HepG2 (cell line): ENCODE measurements around the gene IL1RL2. TPM values are rescaled to one million over a fixed set of nuclear protein-coding genes. Genes with fewer than 3 reads are reported as not detected.

Experiments used
- ATAC-seq: fragments of 200-7000 bp; cut with Tn5 transposase; 3 replicates; pipeline ENCODE4 v1.9.1; 2020; ENCODE audit warnings: mild to moderate bottlenecking, moderate library complexity
- BruUV-seq: library from RNA; stranded (reverse); fragments of 400-500 nt; replicated peaks from 2 replicates; lab custom pipeline; 2021; lab: Mats Ljungman, UMichigan
- CTCF ChIA-PET: fragments of 300-600 bp; formaldehyde crosslinking; extraction: SDS; loops from one replicate; lab custom pipeline; 2021; ENCODE audit warnings: low total read pairs, inconsistent platforms, low intra/inter-chr PET ratio; lab: Yijun Ruan, JAX
- POLR2A ChIA-PET: fragments of 350-600 bp; sonication (Branson Sonifier 250); formaldehyde crosslinking; loops from one replicate; lab custom pipeline; 2020; ENCODE audit warnings: antibody characterized with exemption, inconsistent platforms; lab: Yijun Ruan, JAX
- DNase-seq: peaks from one replicate; pipeline ENCODE4 v3.0.0-alpha.2; 2015; ENCODE audit warnings: low spot score
- FAIRE-seq: peaks from 3 replicates; lab custom pipeline; 2011; peaks lifted over from hg19 to GRCh38; lab: Jason Lieb, UNC
- H2AFZ ChIP-seq: one replicate; pipeline ENCODE4 v1.6.1; 2011; ENCODE audit warnings: low read length, inconsistent platforms
- H3K27ac ChIP-seq: fragments of 300-600 bp; 3 replicates; pipeline ENCODE4 v1.8.0; 2011; ENCODE audit warnings: mixed run types, mild to moderate bottlenecking, mixed read lengths, low read length, inconsistent platforms; ENCODE audit not compliant: insufficient read depth; ENCODE audit errors: extremely low read length
- H3K27me3 ChIP-seq, 2 experiments: fragments of 200-600 bp in 1 of 2; 2 replicates in 1 of 2; 3 replicates in 1 of 2; pipeline versions ENCODE4 v1.6.0 to v1.8.0; 2011; ENCODE audit warnings: low read length in 2 of 2, mild to moderate bottlenecking in 2 of 2, moderate library complexity in 2 of 2, inconsistent platforms in 1 of 2; ENCODE audit not compliant: insufficient read depth in 2 of 2, control insufficient read depth in 1 of 2
- H3K36me3 ChIP-seq, 2 experiments: fragments of 200-600 bp in 1 of 2; replicated peaks in 1 of 2; 2 replicates in 1 of 2; 3 replicates in 1 of 2; pipeline versions ENCODE4 v1.5.1 to v1.8.0; 2011; ENCODE audit warnings: low read length in 2 of 2, inconsistent platforms in 1 of 2; ENCODE audit not compliant: insufficient read depth in 2 of 2, control insufficient read depth in 1 of 2
- H3K4me1 ChIP-seq: 2 replicates; pipeline ENCODE4 v1.5.1; 2012; ENCODE audit warnings: low read length, inconsistent platforms; ENCODE audit not compliant: insufficient read depth
- H3K4me2 ChIP-seq: 2 replicates; pipeline ENCODE4 v1.6.0; 2011; ENCODE audit warnings: low read depth, low read length, inconsistent platforms
- H3K4me3 ChIP-seq, 3 experiments: fragments of 200-600 bp in 1 of 3; sonication (generic), shearing (Covaris generic) in 1 of 3; replicated peaks in 1 of 3; 2 replicates each; pipeline ENCODE4 v1.5.1; 2011 to 2016; ENCODE audit warnings: low read length in 3 of 3, inconsistent platforms in 2 of 3, low read depth in 2 of 3, mild to moderate bottlenecking in 2 of 3, control low read depth in 1 of 3, mixed read lengths in 1 of 3; ENCODE audit not compliant: insufficient read depth in 1 of 3
- H3K79me2 ChIP-seq: one replicate; pipeline ENCODE4 v1.6.1; 2011; ENCODE audit warnings: low read length, inconsistent platforms; ENCODE audit not compliant: insufficient read depth
- H3K9ac ChIP-seq: 2 replicates; pipeline ENCODE4 v1.6.0; 2011; ENCODE audit warnings: mild to moderate bottlenecking, low read depth, low read length, inconsistent platforms; ENCODE audit not compliant: insufficient read depth
- H3K9me3 ChIP-seq: 2 replicates; pipeline ENCODE4 v1.5.1; 2012; ENCODE audit warnings: mild to moderate bottlenecking, low read length
- H4K20me1 ChIP-seq: 2 replicates; pipeline ENCODE4 v1.6.0; 2011; ENCODE audit warnings: inconsistent platforms, mild to moderate bottlenecking, low read length, moderate library complexity; ENCODE audit not compliant: insufficient read depth
- CAMTA2 ChIP-seq: sonication (generic); formaldehyde crosslinking; IDR thresholded peaks from 2 replicates; pipeline ENCODE4 v1.4.0; 2020; ENCODE audit warnings: mild to moderate bottlenecking, missing genetic modification reagents, borderline replicate concordance
- DNMT1 ChIP-seq: sonication (generic); formaldehyde crosslinking; IDR thresholded peaks from 2 replicates; pipeline ENCODE4 v1.5.1; 2020; ENCODE audit warnings: mild to moderate bottlenecking, missing genetic modification reagents
- NR2F2 ChIP-seq: IDR thresholded peaks from 2 replicates; pipeline ENCODE4 v1.6.1; 2012; ENCODE audit warnings: low read depth, inconsistent platforms, borderline replicate concordance
- TOE1 ChIP-seq: sonication (generic); formaldehyde crosslinking; IDR thresholded peaks from 2 replicates; pipeline ENCODE4 v1.4.0; 2020; ENCODE audit warnings: mild to moderate bottlenecking, missing genetic modification reagents
- ZBTB46 ChIP-seq: sonication (generic); formaldehyde crosslinking; IDR thresholded peaks from 2 replicates; pipeline ENCODE4 v1.4.0; 2020; ENCODE audit warnings: mild to moderate bottlenecking, missing genetic modification reagents, borderline replicate concordance
- ZFX ChIP-seq: sonication (generic); formaldehyde crosslinking; IDR thresholded peaks from 2 replicates; pipeline ENCODE4 v1.4.0; 2020; ENCODE audit warnings: mild to moderate bottlenecking, low read depth, missing genetic modification reagents, moderate library complexity
- ZHX1 ChIP-seq: sonication (generic); formaldehyde crosslinking; IDR thresholded peaks from 2 replicates; pipeline ENCODE4 v1.8.1; 2022; ENCODE audit warnings: low read depth, mild to moderate bottlenecking, missing genetic modification reagents
- ZNF230 ChIP-seq: sonication (generic); formaldehyde crosslinking; IDR thresholded peaks from 2 replicates; pipeline ENCODE4 v1.4.0; 2020; ENCODE audit warnings: mild to moderate bottlenecking, missing genetic modification reagents
- ZNF329 ChIP-seq: sonication (generic); formaldehyde crosslinking; IDR thresholded peaks from 2 replicates; pipeline ENCODE4 v1.9.0; 2021; ENCODE audit warnings: low read depth, mild to moderate bottlenecking, missing genetic modification reagents
- ZNF512 ChIP-seq: sonication (generic); formaldehyde crosslinking; IDR thresholded peaks from 2 replicates; pipeline ENCODE4 v1.4.0; 2020; ENCODE audit warnings: mild to moderate bottlenecking, missing genetic modification reagents
- WGBS: methylation state at CpG from one replicate; pipeline ENCODE4 v1.1.6; 2017; ENCODE audit warnings: low lambda C conversion rate; 5-methylcytosine and 5-hydroxymethylcytosine counted together
- in situ Hi-C: cut with HindIII; loops from 2 replicates; pipeline ENCODE4 v1.10.0; 2017; ENCODE audit warnings: low pct_unique_long_range_greater_than_20kb; ENCODE audit not compliant: extremely low pct_ligation_motif_present
- intact Hi-C: fragments of 100-400 bp; cut with micrococcal nuclease; formaldehyde crosslinking; loops from one replicate; pipeline ENCODE4 v1.10.0; 2022; ENCODE audit not compliant: unreplicated experiment
- polyA plus RNA-seq, 8 experiments: library from polyadenylated mRNA; depleted of rRNA in 3 of 8; stranded (reverse) in 7 of 8; unstranded in 1 of 8; fragments of >200 nt; fragmentation: Illumina TruSeq in 4 of 8; extraction: Trizol in 4 of 8; gene quantifications; 2 replicates each; pipeline versions ENCODE4 v1.2.1 to v1.2.3, GENCODE V29; 2011 to 2016; ENCODE audit warnings: low read depth in 4 of 8, missing spikeins in 1 of 8, mixed read lengths in 1 of 8; ENCODE audit not compliant: insufficient read depth in 1 of 8
- total RNA-seq, 5 experiments: library from RNA; depleted of rRNA; stranded (reverse); fragments of >200 nt; fragmentation: Illumina TruSeq; extraction: Trizol; gene quantifications; 2 replicates each; pipeline ENCODE4 v1.2.3, GENCODE V29; 2016; ENCODE audit warnings: low read depth in 1 of 5

The IL1RL2 gene
- total and polyA plus RNA-seq, 2 of the 13 experiments (the other 11 are each of a cell fraction or from before 2014, with no cell fraction given) = 0.03 TPM; not detected in 1

- Histone ChIP-seq H3K4me2 (no peak overlapping the region), H3K9ac (no peak overlapping the region), H3K36me3 (no peaks in the 10 kb centered on the region), H3K4me1 (peaks cover 7% of the 10 kb centered on the region), H3K9me3 (no peaks in the 10 kb centered on the region), H3K27ac (no peak overlapping the region), H3K27me3 (peaks cover 2 to 53% of the 10 kb centered on the region in 2 experiments; a peak in 4 of 5 replicates), H3K4me3 (no peak overlapping the region; a peak in 1 of 6 replicates), H3K79me2 (no peaks in the 10 kb centered on the region), H4K20me1 (no peaks in the 10 kb centered on the region), H2AFZ (no peak overlapping the region)
- no peak for FAIRE-seq
- in situ Hi-C loops = loop anchor here (5.0 kb wide), 2 partner anchors 107 to 192 kb away; partner anchors contain the start of gene IL18R1
- DNase-seq = no peak
- ChIA-PET CTCF (no interaction called here), POLR2A (no interaction called here)
- 66% methylated on average over 37 of the region's 37 CpGs for WGBS
- no TSS peak for BruUV-seq
- TF ChIP-seq CAMTA2 (CRISPR knock-in tag) (0 out of 2 replicates have a peak, but pooled peaks have one; percentile 1), ZHX1 (no peak), ZBTB46 (CRISPR knock-in tag) (0 out of 2 replicates have a peak, but pooled peaks have one; percentile 4), ZNF230 (CRISPR knock-in tag) (no peak), ZNF329 (no peak), DNMT1 (CRISPR knock-in tag) (peak; percentile 49; the same call in 1 of the 2 replicates), TOE1 (no peak), ZNF512 (CRISPR knock-in tag) (no peak), ZFX (0 out of 2 replicates have a peak, but pooled peaks have one; percentile 0), NR2F2 (no peak)
- intact Hi-C loops = loop anchor here (2.0 to 5.0 kb wide), 2 partner anchors 104 to 192 kb away; partner anchors contain the start of gene IL18R1
- no peak; the same call in 2 of the 3 replicates for ATAC-seq
Measured at GRCh38 chr2:102250278-102250821, 63.5 kb downstream of the IL1RL2 start.
